HG02588 (cell line): ENCODE results near the gene RAB40C.

Experiments
- ATAC-seq: cut with Tn5 transposase; IDR thresholded peaks from one replicate; pipeline ENCODE4 v1.9.1; 2021; ENCODE audit warnings: mild to moderate bottlenecking, moderate library complexity; ENCODE audit not compliant: unreplicated experiment

RAB40C gene

DNA sequence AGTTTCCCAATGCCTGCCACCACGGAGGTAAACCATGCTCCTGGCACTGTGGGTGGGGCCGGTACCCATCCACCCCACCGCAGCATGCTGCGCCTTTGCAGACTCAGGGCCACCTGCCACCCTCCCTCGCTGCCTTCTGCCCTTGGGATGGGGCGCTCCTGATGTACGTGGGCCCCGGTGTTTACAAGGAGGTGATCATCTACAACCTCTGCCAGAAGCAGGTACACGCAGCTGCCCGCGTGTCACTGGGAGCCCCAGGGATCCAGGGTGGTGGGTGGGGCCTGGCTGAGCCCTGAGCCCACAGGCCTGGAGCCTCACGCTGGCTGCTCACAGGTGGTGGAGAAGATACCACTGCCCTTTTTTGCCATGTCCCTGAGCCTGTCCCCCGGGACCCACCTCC, 76.7 kb downstream of the RAB40C start:
- no peak for ATAC-seq

DNA sequence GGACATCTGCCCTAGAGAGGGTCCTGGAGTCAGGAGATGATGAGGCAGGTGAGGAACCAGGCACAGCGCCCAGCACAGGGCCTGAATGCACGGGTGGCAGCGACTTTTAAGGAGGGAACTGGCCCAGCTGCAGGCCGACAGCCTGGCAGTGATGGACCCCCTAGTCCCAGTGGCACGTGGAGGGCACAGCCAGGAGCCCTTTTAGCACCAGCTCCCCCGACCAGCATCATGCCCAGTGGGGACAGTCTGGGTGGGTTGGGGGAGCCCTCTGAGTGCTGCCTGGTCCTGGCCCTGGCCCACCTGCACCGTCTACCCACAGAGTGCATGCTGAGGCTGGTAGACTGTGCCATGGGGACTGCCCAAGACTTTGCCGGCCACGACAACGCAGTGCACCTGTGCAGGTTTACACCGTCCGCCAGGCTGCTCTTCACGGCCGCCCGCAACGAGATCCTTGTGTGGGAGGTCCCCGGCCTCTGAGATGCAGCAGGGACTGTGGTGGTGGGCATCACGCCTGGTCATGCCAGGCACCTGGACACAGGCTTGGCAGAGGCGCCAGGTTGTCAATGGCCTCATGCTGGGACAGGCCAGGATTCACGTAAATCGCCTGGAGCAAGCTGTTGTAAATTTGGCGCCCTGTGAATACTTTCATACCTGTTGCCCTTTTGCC, 77.4 kb downstream of the RAB40C start:
- ATAC-seq, result no peak

DNA sequence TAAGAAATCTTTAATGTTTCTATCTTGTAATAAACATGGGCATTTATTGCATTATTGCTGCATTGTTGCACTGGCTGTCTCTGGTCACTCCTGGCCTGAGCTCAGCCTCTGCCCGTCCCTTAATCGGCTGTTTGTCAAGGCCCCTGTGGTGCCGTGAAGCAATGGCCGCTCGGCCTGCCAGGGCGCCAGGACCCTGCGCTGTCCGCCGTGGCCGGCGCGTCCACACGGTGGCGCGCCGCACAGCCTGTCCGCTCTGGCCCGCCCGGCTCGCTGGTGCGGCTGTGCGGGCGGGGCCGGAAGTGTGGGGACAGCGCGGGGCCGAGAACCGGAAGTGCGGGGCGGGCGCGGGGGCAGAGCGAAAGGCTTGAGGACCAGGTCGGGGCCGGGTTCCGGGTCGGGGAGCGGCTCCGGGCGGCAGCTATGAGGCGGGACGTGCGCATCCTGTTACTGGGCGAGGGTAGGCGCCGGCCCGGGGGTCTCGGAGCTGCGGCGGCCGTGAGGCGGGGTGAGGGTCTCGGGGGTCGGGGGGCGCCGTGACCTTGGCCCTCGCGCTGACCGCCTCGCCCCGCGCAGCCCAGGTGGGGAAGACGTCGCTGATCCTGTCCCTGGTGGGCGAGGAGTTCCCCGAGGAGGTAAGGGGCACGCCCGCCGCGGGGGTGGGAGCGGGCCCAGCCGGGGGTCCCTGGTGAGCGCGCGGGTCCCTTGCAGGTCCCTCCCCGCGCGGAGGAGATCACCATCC, 78.1 kb downstream of the RAB40C start, which contains the start of gene RHOT2:
Gene RHOT2 (plus strand): TSS at position 353 of the 739 bp plus-strand sequence. CDS start 68 bp downstream, at position 421.
- ATAC-seq, result peak; percentile 74

DNA sequence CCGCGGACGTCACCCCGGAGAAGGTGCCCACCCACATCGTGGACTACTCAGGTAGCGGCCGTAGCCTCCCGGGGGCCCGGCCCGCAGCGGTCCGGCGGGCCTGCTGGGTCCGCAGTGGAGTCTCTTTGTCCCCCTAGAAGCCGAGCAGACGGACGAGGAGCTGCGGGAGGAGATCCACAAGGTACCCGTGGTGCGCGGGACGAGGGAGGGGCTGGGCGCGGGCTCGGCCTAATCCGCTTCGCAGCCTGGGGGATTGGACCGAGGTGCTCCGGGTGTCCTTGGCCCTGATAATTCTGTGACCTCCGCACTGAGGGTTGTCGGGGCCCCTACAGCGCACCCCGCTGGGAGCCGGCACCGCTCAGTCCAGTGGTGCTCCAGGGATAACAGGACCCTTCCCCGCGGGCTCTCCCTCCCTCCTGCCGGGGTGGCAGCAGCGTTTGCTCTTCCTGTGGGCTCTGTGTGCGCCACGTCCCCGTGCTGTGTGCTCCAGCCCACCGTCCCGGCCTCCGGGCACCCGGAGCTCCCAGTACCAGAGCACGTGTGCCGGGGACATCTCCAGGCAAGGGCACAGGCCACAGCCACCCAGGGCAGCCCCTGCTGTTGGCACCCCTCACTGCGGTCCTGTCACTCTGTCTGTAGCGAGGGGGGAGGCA, 78.8 kb downstream of the RAB40C start:
- ATAC-seq, result peak; percentile 9

DNA sequence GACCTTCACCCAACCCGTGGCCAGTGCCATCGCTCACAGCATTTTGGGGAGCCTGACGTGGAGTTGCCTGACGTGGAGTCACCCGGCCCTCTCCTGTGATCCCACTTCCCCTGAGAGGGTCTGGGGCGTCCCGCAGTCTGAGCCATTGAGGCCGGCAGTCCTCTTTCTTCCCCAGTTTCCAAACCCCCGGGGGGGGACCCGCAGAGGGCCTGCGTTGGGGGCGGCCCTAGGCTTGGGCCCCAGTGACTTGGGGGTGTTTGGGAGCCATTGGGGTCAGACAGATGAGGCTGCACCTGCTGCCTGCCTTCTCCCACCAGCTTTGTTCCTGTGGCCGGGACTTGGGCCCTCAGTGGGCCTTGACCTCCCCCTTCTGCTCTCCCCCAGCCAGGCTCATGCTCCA, 79.8 kb downstream of the RAB40C start:
- no peak for ATAC-seq

DNA sequence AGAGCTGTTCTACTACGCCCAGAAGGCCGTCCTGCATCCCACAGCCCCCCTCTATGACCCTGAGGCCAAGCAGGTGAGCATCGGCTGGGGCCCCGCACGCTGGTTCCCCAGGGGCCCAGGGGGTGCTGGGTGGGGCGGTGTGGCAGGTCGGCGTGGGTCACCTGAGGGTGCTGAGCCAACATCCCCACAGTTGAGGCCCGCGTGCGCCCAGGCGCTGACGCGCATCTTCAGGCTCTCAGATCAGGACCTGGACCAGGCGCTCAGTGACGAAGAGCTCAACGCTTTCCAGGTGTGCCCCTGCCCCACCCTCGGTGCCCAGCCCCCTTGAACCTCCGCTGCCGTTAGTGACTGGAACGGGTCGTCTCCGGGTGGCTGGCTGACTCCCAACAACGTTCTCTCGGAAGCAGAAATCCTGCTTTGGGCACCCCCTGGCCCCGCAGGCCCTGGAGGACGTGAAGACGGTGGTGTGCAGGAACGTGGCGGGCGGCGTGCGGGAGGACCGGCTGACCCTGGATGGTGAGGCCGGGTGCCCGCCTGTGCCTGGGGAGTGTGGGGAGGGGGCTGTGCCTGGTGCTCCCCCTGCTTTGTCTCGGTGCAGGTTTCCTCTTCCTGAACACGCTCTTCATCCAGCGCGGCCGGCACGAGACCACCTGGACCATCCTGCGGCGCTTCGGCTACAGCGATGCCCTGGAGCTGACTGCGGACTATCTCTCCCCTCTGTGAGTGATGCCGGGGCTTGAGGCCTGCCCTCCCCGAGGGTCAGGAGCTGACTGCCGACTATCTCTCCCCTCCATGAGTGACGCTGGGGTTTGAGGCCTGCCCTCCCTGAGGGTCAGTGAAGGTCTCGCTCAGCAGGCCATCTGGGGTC, 80.9 kb downstream of the RAB40C start:
- no peak for ATAC-seq

DNA sequence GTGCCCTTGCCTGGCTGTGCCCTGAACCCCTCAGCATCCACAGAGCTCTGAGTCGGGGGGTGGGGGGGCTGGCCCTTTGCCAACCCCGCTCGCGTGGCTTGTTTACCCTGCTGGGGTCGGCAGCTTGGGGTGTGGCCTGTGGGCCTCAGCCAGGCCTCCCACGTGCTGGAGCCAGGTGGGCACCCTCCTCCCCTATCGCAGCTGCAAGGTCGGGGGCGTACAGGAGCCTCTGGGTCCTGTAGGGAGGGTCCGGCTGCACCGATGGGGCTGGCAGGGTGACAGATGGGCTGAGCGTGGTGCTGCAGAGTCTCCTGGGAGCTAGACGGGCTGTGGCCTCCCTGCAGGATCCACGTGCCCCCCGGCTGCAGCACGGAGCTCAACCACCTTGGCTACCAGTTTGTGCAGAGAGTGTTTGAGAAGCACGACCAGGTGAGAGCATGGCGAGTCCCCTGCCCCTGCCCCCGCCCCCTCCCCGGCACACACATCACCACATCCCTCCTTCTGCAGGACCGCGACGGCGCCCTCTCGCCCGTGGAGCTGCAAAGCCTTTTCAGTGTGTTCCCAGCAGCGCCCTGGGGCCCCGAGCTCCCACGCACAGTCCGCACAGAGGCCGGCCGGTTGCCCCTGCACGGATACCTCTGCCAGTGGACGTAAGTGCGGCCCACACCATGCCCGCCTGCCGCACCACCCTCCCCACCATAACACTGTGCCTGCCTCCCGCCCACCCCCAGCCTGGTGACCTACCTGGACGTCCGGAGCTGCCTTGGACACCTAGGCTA, 81.7 kb downstream of the RAB40C start:
- ATAC-seq, result no peak

DNA sequence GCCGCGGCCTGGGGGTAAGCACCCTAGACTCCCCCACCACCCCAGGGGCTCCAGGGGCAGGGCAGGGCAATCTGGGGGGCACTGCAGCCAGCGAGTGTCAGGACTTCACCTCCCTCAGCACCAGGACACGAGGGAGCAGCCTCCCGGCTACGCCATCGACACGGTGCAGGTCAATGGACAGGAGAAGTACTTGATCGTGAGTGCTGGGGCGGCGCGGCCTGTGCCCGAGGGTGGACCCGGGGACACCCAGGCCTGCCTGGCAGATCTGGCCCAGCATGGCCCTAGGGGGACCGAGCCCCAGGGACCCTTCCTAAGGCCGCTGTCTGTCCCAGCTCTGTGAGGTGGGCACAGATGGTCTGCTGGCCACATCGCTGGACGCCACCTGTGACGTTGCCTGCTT, 82.5 kb downstream of the RAB40C start:
- no peak for ATAC-seq

DNA sequence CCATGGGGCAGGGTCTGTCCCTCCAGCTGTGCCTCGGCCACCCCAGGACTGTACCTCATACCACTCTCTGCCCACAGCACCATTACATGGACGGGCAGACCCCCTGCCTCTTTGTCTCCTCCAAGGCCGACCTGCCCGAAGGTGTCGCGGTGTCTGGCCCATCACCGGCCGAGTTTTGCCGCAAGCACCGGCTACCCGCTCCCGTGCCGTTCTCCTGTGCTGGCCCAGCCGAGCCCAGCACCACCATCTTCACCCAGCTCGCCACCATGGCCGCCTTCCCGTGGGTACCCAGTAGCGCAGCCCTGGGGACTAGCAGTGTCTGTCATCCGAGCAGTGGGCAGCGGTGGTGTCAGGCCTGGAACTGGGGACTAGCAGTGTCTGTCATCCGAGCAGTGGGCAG, 83.0 kb downstream of the RAB40C start:
- ATAC-seq, result no peak

DNA sequence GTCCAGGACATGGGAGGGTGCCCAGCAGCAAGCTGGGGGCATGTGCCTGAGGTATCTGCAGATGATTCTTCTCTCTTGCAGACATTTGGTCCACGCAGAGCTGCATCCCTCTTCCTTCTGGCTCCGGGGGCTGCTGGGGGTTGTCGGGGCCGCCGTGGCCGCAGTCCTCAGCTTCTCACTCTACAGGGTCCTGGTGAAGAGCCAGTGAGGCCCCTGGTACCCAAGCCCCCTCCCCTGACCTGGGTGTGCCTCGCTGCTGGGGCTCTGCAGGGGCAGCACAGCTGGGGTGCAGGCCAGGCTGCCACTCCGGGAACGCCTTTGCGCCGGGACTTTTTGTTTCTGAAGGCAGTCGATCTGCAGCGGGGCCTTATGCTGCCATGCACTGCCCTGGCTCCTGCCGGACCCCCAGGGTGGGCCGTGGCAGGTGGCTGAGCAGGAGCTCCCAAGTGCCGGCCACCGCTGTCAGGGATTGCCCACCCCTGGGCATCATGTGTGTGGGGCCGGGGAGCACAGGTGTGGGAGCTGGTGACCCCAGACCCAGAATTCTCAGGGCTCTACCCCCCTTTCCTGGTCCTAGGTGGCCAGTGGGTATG, 83.6 kb downstream of the RAB40C start:
- no peak for ATAC-seq

DNA sequence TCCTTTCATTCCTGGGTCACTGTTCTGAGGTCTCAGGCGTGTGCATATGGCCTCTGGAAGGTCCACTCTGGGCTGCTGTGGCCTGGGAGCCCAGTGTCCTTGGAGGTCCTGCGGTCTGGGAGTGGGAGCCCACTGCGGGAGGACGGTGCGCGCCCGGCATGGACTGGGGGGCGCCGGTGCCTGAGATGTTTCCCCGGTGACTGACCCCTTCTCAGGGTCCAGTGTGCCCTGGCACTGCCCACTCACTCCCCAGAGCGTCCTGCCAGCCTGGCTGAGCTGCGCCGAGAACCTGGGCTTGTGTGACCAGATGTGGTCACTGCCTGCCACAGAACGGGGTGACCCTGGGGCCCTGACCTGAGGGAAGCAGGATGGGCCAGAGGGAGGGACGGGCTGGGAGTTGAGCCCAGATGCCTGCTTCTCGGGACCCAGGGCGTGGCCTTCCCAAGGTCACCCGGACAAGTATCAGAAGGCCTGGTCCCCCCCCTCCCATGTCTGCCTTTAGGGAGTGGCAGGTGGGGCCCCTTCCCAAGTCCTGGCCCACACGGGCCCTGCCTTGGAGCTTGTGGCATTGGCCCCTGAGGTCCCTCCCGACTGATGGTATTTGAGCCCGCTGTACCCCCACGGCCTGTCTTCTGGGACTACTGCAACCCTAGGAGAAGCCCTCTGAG, 84.5 kb downstream of the RAB40C start:
- ATAC-seq, result no peak

DNA sequence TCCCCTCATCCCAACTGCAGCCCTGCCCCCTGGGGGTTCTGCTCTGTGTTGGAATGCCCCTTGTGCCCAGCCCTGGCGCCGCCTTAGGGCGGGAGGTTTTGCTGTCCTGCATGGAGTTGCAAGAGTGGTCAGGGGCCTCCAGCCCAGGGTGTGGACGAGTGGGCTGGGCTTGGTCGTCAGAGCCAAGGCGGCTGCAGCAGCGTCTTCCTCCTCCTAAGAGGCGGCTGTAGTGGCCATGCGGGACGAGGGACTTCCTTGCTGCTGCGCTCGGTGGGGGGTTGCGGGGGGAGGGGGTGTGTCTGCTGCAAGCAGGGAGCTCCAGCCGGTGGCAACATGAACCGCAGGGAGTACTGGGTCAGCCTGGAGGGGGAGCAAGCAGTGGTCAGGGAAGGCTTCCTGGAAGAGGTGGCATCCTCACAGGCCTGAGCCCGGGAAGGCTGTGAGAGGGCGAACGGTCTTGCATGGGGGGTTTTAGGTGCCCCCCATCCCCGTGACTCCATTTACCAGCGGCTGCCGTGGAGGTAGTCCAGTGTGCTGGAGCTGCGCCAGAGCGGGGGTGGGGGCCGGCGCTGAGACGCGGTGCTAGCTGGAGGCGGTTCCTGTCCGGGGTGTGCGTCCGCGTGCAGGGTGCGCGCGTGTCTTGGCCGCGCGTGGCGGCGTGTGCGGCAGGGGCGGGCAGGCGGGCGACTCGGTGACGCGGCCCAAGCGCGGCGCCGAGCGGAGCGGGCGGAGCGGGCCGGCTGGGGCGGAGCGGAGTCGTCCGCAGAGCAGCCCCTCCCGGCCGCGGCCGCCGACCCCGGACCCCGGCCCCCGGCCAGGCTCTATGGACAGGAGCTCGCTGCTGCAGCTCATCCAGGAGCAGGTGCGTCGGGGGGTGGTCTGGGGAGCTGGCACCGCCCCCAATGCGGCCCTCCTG, 85.4 kb downstream of the RAB40C start, which contains the start of gene RHBDL1:
Gene RHBDL1 (plus strand): TSS at position 704 of the 916 bp plus-strand sequence. CDS start 120 bp downstream, at position 824.
- ATAC-seq, result no peak

DNA sequence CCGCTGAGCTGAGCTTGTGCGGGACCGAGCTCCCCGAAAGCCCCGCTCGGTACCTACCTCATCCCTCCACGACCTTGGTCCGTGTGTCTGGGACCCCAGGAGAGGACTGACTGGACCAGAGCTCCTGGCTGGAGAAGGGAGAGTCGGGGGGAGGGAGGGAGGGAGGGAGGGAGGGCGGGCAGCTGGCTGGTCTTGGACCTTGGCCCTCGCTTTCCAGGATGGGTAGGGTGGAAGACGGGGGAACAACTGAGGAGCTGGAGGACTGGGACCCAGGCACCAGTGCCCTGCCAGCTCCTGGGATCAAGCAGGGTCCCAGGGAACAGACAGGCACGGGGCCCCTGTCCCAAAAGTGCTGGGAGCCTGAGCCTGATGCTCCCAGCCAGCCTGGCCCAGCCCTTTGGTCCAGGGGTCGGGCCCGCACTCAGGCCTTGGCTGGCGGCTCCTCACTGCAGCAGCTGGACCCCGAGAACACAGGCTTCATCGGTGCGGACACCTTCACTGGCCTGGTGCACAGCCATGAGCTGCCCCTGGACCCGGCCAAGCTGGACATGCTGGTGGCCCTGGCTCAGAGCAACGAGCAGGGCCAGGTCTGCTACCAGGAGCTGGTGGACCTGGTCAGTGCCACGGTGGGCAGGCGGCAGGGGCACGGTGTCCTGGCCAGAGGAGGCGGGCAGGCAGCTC, 86.2 kb downstream of the RAB40C start:
- ATAC-seq, result no peak

DNA sequence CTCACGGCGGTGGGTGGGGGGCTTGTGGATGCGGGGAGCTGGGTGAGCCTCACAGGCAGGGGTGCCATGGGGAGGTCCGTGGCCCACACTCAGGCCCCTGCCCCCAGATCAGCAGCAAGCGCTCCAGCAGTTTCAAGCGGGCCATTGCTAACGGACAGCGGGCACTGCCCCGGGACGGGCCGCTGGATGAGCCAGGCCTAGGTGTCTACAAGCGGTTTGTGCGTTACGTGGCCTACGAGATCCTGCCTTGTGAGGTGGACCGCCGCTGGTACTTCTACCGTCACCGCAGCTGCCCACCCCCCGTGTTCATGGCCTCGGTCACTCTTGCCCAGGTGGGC, 86.7 kb downstream of the RAB40C start:
- no peak for ATAC-seq

DNA sequence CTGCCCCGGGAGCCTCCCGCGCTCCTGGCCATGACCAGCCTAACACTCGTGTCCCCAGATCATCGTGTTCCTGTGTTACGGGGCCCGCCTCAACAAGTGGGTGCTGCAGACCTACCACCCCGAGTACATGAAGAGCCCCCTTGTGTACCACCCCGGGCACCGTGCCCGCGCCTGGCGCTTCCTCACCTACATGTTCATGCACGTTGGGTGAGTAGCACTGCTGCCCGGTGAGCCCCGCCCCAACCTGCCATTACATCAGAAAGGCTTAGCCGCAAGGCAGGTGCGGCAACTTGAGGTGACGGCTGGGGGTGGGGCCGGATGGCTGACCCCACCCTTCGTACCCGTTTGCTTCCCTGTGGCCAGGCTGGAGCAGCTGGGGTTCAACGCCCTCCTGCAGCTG, 87.0 kb downstream of the RAB40C start:
- ATAC-seq, result no peak

DNA sequence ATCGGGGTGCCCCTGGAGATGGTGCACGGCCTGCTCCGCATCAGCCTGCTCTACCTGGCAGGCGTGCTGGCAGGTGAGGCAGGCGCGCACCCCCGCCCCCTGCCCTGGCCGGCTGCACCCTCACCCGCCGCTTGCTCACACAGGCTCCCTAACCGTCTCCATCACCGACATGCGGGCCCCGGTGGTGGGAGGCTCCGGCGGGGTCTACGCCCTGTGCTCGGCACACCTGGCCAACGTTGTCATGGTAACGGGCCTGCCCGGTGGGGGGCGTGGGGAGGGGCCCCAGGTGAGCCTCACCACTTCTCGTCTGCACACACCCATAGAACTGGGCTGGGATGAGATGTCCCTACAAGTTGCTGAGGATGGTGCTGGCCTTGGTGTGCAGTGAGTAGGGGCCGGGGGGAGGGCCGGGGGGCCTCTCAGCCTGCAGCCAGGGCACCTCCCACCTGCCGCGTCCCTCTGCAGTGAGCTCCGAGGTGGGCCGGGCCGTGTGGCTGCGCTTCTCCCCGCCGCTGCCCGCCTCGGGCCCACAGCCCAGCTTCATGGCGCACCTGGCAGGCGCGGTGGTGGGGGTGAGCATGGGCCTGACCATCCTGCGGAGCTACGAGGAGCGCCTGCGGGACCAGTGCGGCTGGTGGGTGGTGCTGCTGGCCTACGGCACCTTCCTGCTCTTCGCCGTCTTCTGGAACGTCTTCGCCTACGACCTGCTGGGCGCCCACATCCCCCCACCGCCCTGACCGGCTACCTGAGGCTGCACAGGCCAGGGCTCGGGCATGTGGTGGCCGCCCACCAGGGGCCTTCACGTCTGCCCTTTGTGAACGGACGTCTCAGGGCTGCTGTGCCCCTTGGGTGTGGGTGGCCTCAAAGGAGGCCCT, 87.7 kb downstream of the RAB40C start:
- ATAC-seq, result no peak
